ENCODE results near the gene BEST4. TPM values are rescaled to one million over a fixed set of nuclear protein-coding genes. Genes with fewer than 3 reads are reported as not detected.
A peak's percentile ranks its signal among the peaks of the same experiment; 100 is the strongest.

The BEST4 gene
- polyA plus RNA-seq, 1 donor (not counting 4 experiments of a cell fraction or from before 2014, with no cell fraction given): 0.14 TPM

DNA sequence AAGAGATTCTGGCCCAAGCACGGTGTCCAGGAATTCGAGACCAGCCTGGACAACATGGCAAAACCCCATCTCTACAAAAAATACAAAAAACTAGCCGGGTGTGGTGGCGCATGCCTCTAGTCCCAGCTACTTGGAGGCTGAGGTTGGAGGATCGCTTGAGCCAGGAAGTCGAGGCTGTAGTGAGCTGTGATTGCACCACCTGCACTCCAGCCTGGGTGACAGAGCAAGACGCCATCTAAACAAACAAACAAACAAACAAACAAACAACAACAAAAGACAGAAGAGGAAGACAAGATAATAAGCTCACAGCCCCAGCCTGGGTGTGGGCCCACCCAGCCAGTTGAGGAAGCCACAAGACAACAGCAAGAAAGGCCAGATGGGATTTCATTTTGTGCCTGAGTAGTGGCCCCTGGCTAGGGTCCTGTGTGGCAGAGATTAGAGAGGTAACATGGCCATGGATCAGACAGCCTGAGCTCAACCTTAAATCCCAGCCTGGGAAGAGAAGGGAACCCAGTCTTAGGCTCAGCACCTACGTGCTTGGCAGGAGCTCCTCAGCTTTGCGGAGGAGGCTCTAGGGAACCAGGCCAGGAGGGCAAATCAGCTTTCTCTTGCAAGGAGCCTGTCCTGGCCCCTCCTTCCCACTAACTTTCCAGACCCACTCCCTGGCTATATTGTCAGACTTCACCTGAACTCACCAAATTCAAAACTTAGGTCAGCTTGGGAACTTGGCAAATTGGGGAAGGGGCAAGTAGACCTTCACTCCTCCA lies 4.9 kb upstream of the BEST4 start:
- no peaks in the 10 kb centered on the region for H4K20me1 ChIP-seq (ENCODE audit: control insufficient read depth, extremely low read depth, insufficient read depth, low read length)
- DNase-seq (ENCODE audit: low read depth, low spot score): no peak
- no peak overlapping the region for H3K4me2 ChIP-seq (ENCODE audit: control insufficient read depth, extremely low read depth, insufficient read depth, low read depth, low read length)
- dilution Hi-C loops (cut with MboI; ENCODE audit: extremely low pct_ligation_motif_present, low sequenced_read_pairs): no loop called here
- H2AFZ ChIP-seq (ENCODE audit: control insufficient read depth, low read length): peak overlapping the region; percentile 22
- FAIRE-seq: no peak
- H3K4me1 ChIP-seq (ENCODE audit: control insufficient read depth, extremely low read depth, insufficient read depth, low read length): peaks cover 6% of the 10 kb centered on the region
- no peak overlapping the region for H3K27ac ChIP-seq (ENCODE audit: control insufficient read depth, insufficient read depth, low read length)
- H3K79me2 ChIP-seq (ENCODE audit: control insufficient read depth, insufficient read depth, low read length): no peaks in the 10 kb centered on the region
- H3K27me3 ChIP-seq (ENCODE audit: control insufficient read depth, extremely low read depth, insufficient read depth, low read length): no peaks in the 10 kb centered on the region
- H3K4me3 ChIP-seq (ENCODE audit: control insufficient read depth in 2 of 3, extremely low read depth in 1 of 3, insufficient read depth in 2 of 3, low read depth in 1 of 3, low read length in 3 of 3): no peak overlapping the region
- no peak overlapping the region for H3K9ac ChIP-seq (ENCODE audit: control insufficient read depth, extremely low read depth, insufficient read depth, low read length)
- TF ChIP-seq, protein P1, sequence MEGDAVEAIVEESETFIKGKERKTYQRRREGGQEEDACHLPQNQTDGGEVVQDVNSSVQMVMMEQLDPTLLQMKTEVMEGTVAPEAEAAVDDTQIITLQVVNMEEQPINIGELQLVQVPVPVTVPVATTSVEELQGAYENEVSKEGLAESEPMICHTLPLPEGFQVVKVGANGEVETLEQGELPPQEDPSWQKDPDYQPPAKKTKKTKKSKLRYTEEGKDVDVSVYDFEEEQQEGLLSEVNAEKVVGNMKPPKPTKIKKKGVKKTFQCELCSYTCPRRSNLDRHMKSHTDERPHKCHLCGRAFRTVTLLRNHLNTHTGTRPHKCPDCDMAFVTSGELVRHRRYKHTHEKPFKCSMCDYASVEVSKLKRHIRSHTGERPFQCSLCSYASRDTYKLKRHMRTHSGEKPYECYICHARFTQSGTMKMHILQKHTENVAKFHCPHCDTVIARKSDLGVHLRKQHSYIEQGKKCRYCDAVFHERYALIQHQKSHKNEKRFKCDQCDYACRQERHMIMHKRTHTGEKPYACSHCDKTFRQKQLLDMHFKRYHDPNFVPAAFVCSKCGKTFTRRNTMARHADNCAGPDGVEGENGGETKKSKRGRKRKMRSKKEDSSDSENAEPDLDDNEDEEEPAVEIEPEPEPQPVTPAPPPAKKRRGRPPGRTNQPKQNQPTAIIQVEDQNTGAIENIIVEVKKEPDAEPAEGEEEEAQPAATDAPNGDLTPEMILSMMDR (optimal IDR thresholded peaks at IDR 0.05 in 1 of 3, IDR thresholded peaks at IDR 0.05 in 1 of 3, conservative IDR thresholded peaks at IDR 0.05 in 1 of 3; ENCODE audit: extremely low read depth in 1 of 3, insufficient read depth in 2 of 3, low read length in 3 of 3): no peak
- TF ChIP-seq EZH2 (IDR thresholded peaks at IDR 0.05; ENCODE audit: low read length): no peak
- no peaks in the 10 kb centered on the region for H3K9me1 ChIP-seq (ENCODE audit: control insufficient read depth, extremely low read depth, insufficient read depth, low read length)
- no peaks in the 10 kb centered on the region for H3K9me3 ChIP-seq (ENCODE audit: control insufficient read depth, low read depth, low read length)
- no peaks in the 10 kb centered on the region for H3K36me3 ChIP-seq (ENCODE audit: control insufficient read depth in 2 of 2, extremely low read depth in 1 of 2, insufficient read depth in 2 of 2, low read length in 2 of 2)

DNA sequence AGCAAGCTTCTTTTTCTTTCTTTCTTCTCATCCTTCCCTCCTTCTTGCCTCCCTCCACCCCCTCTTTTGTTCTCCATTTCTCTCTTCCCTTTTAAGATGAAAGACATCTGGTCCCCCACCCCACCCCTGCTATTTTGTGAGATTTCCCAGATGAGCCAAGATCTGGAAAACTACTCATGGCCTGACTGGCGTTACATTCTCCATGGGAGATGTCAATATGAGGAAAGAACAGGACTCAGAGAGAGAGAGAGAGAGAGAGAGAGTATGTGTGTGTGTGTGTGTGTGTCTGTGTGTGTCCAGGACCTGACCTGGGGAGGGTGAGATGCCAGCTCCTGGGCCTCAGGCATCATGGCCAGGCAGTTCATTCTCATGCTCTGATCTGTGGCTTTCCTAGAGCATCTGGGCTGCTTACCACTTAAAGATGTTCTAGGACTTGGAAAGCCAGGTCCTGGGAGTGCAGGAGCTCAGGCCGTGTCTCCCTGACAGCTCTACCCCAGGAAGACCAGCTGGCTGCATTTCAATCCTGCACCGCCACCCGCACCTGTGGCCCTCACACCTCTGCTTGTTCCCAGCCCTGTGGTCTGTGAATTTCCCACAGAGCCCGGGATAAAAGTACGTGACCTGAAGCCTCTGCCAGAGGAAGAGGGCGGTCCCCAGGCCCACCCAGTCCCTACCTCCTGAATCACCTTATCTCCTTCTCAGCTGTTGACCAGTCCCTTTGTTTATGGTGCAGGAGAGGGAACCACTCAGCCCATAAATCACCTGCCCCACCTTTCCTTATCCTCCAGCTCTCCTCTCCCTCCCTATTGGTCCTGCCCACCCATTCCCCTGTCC lies 3.2 kb upstream of the BEST4 start:
- no peak for TF ChIP-seq EZH2 (IDR thresholded peaks at IDR 0.05; ENCODE audit: low read length)
- TF ChIP-seq, protein P1 (optimal IDR thresholded peaks at IDR 0.05 in 1 of 3, IDR thresholded peaks at IDR 0.05 in 1 of 3, conservative IDR thresholded peaks at IDR 0.05 in 1 of 3; ENCODE audit: extremely low read depth in 1 of 3, insufficient read depth in 2 of 3, low read length in 3 of 3): no peak
- no peaks in the 10 kb centered on the region for H3K27me3 ChIP-seq (ENCODE audit: control insufficient read depth, extremely low read depth, insufficient read depth, low read length)

More for the DNA sequence above, 3.2 kb upstream of the BEST4 start:
- Histone ChIP-seq H3K9me1 (ENCODE audit: control insufficient read depth, extremely low read depth, insufficient read depth, low read length) (no peaks in the 10 kb centered on the region), H3K4me2 (ENCODE audit: control insufficient read depth, extremely low read depth, insufficient read depth, low read depth, low read length) (no peak overlapping the region), H3K4me1 (ENCODE audit: control insufficient read depth, extremely low read depth, insufficient read depth, low read length) (peaks cover 6% of the 10 kb centered on the region), H3K4me3 (ENCODE audit: control insufficient read depth in 2 of 3, extremely low read depth in 1 of 3, insufficient read depth in 2 of 3, low read depth in 1 of 3, low read length in 3 of 3) (no peak overlapping the region), H3K9ac (ENCODE audit: control insufficient read depth, extremely low read depth, insufficient read depth, low read length) (no peak overlapping the region), H4K20me1 (ENCODE audit: control insufficient read depth, extremely low read depth, insufficient read depth, low read length) (no peaks in the 10 kb centered on the region), H3K27ac (ENCODE audit: control insufficient read depth, insufficient read depth, low read length) (no peak overlapping the region), H3K79me2 (ENCODE audit: control insufficient read depth, insufficient read depth, low read length) (no peaks in the 10 kb centered on the region), H3K36me3 (ENCODE audit: control insufficient read depth in 2 of 2, extremely low read depth in 1 of 2, insufficient read depth in 2 of 2, low read length in 2 of 2) (no peaks in the 10 kb centered on the region), H2AFZ (ENCODE audit: control insufficient read depth, low read length) (no peak overlapping the region), H3K9me3 (ENCODE audit: control insufficient read depth, low read depth, low read length) (no peaks in the 10 kb centered on the region)
- dilution Hi-C loops (cut with MboI; ENCODE audit: extremely low pct_ligation_motif_present, low sequenced_read_pairs): no loop called here
- no peak for FAIRE-seq
- no peak for DNase-seq (ENCODE audit: low read depth, low spot score)

All from keratinocyte (primary cell).